K562 (cell line): ENCODE measurements around the gene TIMM17A. TPM values are rescaled to one million over a fixed set of nuclear protein-coding genes. Genes with fewer than 3 reads are reported as not detected.

Experiments used
- DPF2 ChIP-seq: fragments of 450-650 bp; IDR thresholded peaks from 2 replicates; pipeline ENCODE4 v1.6.1; 2016
- HNRNPLL ChIP-seq: fragments of 200-400 bp; formaldehyde crosslinking; IDR thresholded peaks from 2 replicates; pipeline ENCODE4 v1.6.1; 2017; ENCODE audit warnings: low read length, low read depth, mild to moderate bottlenecking; ENCODE audit not compliant: poor library complexity, severe bottlenecking
- ILK ChIP-seq: fragments of 450-650 bp; IDR thresholded peaks from 2 replicates; pipeline ENCODE4 v1.6.1; 2016; ENCODE audit warnings: missing genetic modification characterization, low read depth, mild to moderate bottlenecking, missing compliant biosample characterization, moderate library complexity, borderline replicate concordance
- KLF10 ChIP-seq: fragments of 250-450 bp; sonication (Bioruptor Pico); IDR thresholded peaks from 2 replicates; pipeline ENCODE4 v1.6.1; 2021; ENCODE audit warnings: matching md5 sums
- NCOA1 ChIP-seq: fragments of 450-650 bp; IDR thresholded peaks from 2 replicates; pipeline ENCODE4 v1.6.1; 2016; ENCODE audit warnings: low read depth
- NR2C1 ChIP-seq, 2 experiments: fragments of 450-650 bp; IDR thresholded peaks; 2 replicates each; pipeline ENCODE4 v1.6.1; 2017; ENCODE audit warnings: mild to moderate bottlenecking in 2 of 2, antibody characterized with exemption in 1 of 2, inconsistent platforms in 1 of 2, missing compliant biosample characterization in 1 of 2, missing genetic modification characterization in 1 of 2
- POLR2A ChIP-seq: fragments of 450-650 bp; conservative IDR thresholded peaks from 2 replicates; pipeline ENCODE4 v1.6.1; 2016
- REST ChIP-seq, 2 experiments: fragments of 450-650 bp; formaldehyde crosslinking in 1 of 2; IDR thresholded peaks; 2 replicates each; pipeline versions ENCODE4 v1.4.0 to v1.6.1; 2014 to 2020; ENCODE audit warnings: mild to moderate bottlenecking in 2 of 2, borderline replicate concordance in 1 of 2, low read depth in 1 of 2
- TCF3 ChIP-seq: sonication (generic); formaldehyde crosslinking; IDR thresholded peaks from 2 replicates; pipeline ENCODE4 v1.4.0; 2020; ENCODE audit warnings: mild to moderate bottlenecking, missing genetic modification reagents
- ZHX1 ChIP-seq: fragments of 150-350 bp; conservative IDR thresholded peaks from 2 replicates; pipeline ENCODE4 v1.6.1; 2014; ENCODE audit warnings: low read length
- ZNF431 ChIP-seq: sonication (generic); formaldehyde crosslinking; IDR thresholded peaks from 2 replicates; pipeline ENCODE4 v1.8.0; 2022; ENCODE audit warnings: mild to moderate bottlenecking, missing genetic modification reagents
- polyA plus RNA-seq, 8 experiments: library from polyadenylated mRNA; depleted of rRNA in 4 of 8; stranded (reverse) in 5 of 8; unstranded in 3 of 8; fragments of >200 nt; fragmentation: Nextera tagmentation in 2 of 8; fragmentation: Illumina TruSeq in 1 of 8; extraction: Ambion mirVana in 2 of 8; extraction: Trizol in 1 of 8; gene quantifications; 2 replicates each; pipeline versions ENCODE4 v1.2.1 to v1.2.3, GENCODE V29; 2011 to 2014; ENCODE audit warnings: inconsistent platforms in 1 of 8, missing spikeins in 1 of 8
- total RNA-seq, 7 experiments: library from RNA; depleted of rRNA in 6 of 7; stranded (reverse); fragments of >200 nt in 6 of 7; fragmentation: Illumina TruSeq in 2 of 7; extraction: Trizol in 2 of 7; gene quantifications; 2 replicates each; pipeline versions ENCODE4 v1.2.1 to v1.2.3, GENCODE V29; 2011 to 2021; ENCODE audit warnings: low replicate concordance in 1 of 7
- TF ChIP-seq, protein P1 (sequence below): fragments of 450-650 bp; IDR thresholded peaks from 2 replicates; pipeline ENCODE4 v1.6.1; 2017; ENCODE audit warnings: mild to moderate bottlenecking, moderate library complexity
- TF ChIP-seq, protein P2 (sequence below): fragments of 450-650 bp; IDR thresholded peaks from 2 replicates; pipeline ENCODE4 v1.6.1; 2016; ENCODE audit warnings: missing biosample characterization, missing genetic modification characterization

TIMM17A gene
- total and polyA plus RNA-seq, 9 of the 15 experiments (the other 6 are each of a cell fraction or from before 2014, with no cell fraction given): 116 to 744 (median 180) TPM

GRCh38 chr1:201941420-201942128 is 13.7 kb upstream of the TIMM17A start (continued):
- TF ChIP-seq TCF3 (CRISPR knock-in tag) (peak; percentile 73), POLR2A (peak; percentile 80), REST (IDR thresholded peaks at IDR 0.05; ENCODE audit: borderline replicate concordance) (peak; percentile 19; the same call in 1 of the 2 replicates), REST (CRISPR knock-in tag; IDR thresholded peaks at IDR 0.05; ENCODE audit: low read depth) (no peak), ZNF431 (CRISPR knock-in tag) (no peak), DPF2 (peak; percentile 81), KLF10 (CRISPR knock-in tag) (no peak), HNRNPLL (no peak), NCOA1 (peak; percentile 34; the same call in 1 of the 2 replicates), NR2C1 (IDR thresholded peaks at IDR 0.05) (peak; percentile 59; the same call in 1 of the 2 replicates), NR2C1 (tag; IDR thresholded peaks at IDR 0.05) (peak; percentile 42; the same call in 1 of the 2 replicates), ZHX1 (no peak), ILK (tag) (no peak)
- TF ChIP-seq, protein P1, sequence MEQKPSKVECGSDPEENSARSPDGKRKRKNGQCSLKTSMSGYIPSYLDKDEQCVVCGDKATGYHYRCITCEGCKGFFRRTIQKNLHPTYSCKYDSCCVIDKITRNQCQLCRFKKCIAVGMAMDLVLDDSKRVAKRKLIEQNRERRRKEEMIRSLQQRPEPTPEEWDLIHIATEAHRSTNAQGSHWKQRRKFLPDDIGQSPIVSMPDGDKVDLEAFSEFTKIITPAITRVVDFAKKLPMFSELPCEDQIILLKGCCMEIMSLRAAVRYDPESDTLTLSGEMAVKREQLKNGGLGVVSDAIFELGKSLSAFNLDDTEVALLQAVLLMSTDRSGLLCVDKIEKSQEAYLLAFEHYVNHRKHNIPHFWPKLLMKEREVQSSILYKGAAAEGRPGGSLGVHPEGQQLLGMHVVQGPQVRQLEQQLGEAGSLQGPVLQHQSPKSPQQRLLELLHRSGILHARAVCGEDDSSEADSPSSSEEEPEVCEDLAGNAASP: no peak
- TF ChIP-seq, protein P2, sequence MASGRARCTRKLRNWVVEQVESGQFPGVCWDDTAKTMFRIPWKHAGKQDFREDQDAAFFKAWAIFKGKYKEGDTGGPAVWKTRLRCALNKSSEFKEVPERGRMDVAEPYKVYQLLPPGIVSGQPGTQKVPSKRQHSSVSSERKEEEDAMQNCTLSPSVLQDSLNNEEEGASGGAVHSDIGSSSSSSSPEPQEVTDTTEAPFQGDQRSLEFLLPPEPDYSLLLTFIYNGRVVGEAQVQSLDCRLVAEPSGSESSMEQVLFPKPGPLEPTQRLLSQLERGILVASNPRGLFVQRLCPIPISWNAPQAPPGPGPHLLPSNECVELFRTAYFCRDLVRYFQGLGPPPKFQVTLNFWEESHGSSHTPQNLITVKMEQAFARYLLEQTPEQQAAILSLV (tag): 0 out of 2 replicates have a peak, but pooled peaks have one; percentile 32
